ENCODE data around the gene G6PC2.
A peak's percentile ranks its signal among the peaks of the same experiment; 100 is the strongest.
"Not testable (repeated sequence)": the region's sequence is repeated elsewhere in the genome, so short reads cannot be mapped to it uniquely, and the experiment has no call there.

G6PC2 gene

DNA sequence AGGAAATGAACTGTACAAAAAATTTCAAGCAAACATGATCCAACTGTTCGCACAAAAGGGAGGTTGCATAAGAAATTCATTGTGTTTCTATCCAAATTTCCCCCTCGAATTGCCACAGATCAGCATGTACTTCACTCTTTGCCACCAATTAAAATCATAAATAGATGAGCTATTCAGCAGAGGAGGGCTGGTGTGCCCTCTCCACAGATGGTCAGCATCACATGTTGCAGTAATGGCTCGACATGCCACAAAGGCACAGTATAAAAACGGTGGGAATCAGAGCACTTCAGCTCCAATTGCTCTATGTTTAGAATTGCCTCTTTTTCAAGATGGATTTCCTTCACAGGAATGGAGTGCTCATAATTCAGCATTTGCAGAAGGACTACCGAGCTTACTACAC, at the start of gene G6PC2:
G6PC2 (plus strand) TSS at position 289 of the 400 bp plus-strand sequence; CDS start at position 330, 41 bp downstream.
- DNase-seq, result no peak

GRCh38 chr2:168851674-168852320, 49.3 kb upstream of the G6PC2 start:
- no peak for DNase-seq

DNA sequence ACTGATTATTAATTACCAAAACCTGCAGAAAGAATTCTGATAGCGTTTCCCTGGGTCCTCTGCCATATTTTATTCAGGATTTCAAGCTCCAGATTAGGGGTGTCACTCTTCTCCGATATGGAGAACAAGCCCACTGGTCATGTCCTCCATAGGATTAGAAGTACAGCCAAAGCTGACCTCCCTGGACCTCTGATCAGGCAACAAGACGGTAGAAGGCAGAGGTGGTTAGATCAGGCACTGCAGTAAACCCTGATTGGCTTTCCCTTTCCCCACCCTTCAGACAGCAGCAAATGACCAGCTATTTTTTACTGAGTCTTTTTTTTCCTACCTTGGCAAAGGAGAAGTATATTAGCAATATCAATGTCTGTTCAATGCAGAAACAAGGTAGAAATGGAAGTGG, 48.6 kb upstream of the G6PC2 start:
- no peak for DNase-seq

DNA sequence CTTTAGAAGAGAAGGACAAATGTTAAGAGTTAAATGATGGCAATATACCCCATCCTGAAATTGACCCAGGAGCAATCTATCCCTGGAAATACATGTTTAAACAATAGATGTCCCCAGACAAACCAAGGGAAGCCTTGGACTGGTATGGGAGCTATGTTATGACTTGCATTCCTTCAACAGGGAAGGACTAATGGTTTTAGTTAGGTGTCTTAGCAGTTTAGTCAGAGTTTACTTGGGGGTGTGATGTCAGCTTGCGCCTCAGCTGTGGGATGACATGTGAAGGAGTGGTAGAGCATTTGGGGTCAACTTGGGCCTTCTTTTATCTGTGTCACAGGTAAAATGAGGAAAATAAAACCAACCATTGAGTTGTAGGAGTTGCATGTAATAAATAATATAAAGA, 47.6 kb upstream of the G6PC2 start:
- no peak for DNase-seq

DNA sequence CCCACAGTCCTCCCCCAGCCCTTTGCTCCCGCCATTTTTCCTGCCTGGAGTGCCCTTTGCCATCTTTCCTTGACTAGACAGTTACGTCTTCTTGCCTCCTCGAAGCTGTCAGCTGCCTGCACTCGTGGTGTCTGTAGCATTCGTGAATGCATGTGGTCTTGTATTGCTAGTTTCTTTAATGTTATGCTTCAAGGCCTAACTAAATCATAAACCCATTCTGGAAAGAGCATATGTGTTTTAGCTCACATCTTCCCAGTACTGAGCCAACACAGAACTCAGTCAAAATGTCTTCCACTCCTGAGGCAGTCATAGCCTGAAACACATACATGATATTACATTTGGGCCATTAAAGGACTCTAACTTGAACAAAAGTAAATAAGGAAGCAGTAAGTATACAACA, 46.4 kb upstream of the G6PC2 start:
- DNase-seq, result no peak

DNA sequence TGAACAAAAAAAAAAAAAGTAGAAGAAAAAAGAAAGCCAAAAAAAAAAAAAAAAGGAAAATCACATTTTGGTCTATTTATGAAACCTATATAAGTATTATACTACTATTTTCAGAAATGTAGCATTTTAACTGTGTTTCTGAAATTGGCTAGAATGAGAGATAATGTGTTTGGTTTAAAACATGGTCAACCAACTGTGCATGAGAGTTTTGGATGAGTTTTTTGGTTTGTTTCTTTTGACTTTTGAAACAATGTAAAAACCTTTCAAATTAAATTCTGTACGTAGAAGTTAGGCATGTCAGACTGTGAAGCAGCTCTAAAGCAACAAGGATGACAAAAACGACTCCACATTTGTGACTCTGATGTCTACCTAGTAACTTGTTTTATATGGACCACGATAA, 45.5 kb upstream of the G6PC2 start:
- no peak for DNase-seq

DNA sequence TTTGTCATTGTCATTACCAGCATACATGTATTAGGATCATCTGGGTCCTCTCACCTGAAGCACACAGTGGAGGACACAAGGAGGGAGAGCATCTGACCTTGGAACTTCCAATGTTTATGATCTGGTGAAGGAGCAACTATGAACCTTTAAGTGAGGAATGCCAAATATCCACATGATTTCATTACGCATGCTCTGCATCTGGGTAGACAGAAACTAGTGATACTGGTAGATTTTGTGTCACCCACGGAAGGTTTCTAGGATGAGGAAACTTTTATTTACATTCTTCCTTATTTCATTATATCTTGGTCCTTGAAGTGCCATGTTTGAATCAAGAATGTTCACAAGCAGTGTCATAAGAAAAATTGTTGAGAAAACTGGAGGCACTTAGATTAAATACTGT, 42.9 kb upstream of the G6PC2 start:
- DNase-seq, result no peak

DNA sequence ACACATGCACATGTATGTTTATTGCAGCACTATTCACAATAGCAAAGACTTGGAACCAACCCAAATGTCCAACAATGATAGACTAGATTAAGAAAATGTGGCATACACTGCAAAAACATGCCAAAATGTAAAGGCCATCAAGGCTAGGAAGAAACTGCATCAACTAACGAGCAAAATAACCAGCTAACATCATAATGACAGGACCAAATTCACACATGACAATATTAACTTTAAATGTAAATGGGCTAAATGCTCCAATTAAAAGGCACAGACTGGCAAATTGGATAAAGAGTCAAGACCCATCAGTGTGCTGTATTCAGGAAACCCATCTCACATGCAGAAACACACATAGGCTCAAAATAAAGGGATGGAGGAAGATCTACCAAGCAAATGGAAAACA, 33.9 kb upstream of the G6PC2 start:
- DNase-seq, result not testable (repeated sequence)

DNA sequence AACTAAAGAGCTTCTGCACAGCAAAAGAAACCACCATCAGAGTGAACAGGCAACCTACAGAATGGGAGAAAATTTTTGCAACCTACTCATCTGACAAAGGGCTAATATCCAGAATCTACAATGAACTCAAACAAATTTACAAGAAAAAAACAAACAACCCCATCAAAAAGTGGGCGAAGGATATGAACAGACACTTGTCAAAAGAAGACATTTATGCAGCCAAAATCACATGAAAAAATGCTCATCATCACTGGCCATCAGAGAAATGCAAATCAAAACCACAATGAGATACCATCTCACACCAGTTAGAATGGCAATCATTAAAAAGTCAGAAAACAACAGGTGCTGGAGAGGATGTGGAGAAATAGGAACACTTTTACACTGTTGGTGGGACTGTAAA, 30.7 kb upstream of the G6PC2 start:
- not testable (repeated sequence) for DNase-seq

DNA sequence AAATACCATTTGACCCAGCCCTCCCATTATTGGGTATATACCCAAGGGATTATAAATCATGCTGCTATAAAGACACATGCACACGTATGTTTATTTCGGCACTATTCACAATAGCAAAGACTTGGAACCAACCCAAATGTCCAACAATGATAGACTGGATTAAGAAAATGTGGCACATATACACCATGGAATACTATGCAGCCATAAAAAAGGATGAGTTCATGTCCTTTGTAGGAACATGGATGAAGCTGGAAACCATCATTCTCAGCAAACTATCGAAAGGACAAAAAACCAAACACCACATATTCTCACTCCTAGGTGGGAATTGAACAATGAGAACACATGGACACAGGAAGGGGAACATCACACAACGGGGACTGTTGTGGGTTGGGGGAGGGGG, 30.3 kb upstream of the G6PC2 start:
- DNase-seq, result not testable (repeated sequence)

GRCh38 chr2:168874368-168875054, 26.6 kb upstream of the G6PC2 start:
- no peak for DNase-seq

DNA sequence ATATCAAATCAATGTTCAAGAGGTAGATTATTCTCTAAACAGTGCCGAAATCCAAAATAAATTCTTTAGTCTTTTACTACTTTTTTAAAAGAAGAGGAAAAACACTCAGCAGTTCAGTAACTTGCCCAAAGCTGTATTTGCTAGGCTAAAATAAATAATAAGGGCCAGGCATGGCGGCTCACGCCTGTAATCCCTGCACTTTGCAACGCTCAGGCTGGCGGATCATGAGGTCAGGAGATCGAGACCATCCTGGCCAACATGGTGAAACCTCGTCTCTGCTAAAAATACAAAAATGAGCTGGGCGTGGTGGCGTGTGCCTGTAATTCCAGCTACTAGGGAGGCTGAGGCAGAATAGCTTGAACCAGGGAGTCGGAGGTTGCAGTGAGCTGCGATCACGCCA, 18.9 kb upstream of the G6PC2 start:
- not testable (repeated sequence) for DNase-seq

DNA sequence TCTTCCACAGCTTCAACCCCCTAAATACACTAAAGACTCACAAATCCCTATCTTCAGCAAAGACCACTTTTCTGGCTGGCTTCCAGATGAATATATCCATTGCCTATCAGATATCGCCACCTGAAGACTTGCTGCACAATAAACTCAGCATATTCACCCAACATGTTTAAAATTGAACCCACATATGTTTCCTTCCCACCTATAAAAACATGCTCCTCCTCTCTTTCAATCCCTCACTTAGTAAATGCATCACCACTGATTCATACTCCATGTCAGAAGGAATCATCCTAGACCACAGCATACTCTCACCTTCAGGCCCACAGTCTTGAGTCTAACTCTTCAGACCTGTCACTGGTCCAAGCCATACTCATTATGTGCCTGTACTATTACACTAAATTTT, 16.1 kb upstream of the G6PC2 start:
- DNase-seq, result no peak

- DNase-seq, result no peak
Observed at GRCh38 chr2:168889635-168890005, 11.5 kb upstream of the G6PC2 start.

- DNase-seq, result peak; percentile 89
Observed at GRCh38 chr2:168890006-168890782, 10.9 kb upstream of the G6PC2 start, which contains the start of gene SPC25. SPC25 (minus strand) TSS chr2:168890430; CDS start chr2:168889519, 911 bp downstream.

- DNase-seq, result no peak
Observed at GRCh38 chr2:168892327-168892726, 8.8 kb upstream of the G6PC2 start.

DNA sequence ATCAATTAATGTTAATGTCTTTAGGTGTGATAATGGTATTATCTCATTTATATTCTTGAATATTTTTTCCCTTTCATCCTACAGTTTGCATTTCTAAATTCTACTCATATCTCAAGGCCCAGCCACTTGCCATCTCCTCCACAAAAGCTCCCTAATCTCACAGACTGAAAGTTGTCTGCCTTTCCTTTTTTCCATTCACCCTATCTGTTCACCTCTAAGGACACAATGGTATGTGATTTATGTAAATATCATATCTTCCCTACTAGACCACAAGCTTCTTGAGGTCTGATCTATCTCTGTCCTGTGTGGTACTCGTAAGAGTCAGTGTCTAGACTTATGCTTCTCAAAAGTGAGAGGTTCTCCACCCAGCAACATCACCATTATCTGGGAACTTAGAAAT, 7.0 kb upstream of the G6PC2 start:
- DNase-seq, result no peak

DNA sequence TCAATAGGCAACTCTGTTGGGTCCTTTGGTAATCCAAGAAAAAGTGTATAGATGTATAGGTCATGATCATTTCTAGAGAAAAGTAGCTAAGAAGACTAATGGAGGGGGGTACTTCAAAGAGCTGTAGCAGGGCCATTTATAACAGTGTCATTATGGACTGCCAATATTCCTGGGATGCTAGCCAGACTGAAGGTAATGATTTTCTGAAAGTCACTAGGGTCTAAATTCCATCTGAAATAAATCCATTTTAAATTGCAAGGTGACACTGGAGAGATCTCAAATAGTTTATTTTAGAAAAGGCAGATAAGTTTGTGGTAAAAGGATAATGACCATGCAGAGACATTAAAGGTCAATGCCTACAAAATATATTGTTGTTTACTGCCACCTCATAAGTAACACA, 6.4 kb upstream of the G6PC2 start:
- no peak for DNase-seq

GRCh38 chr2:168895771-168896170, 5.3 kb upstream of the G6PC2 start:
- DNase-seq, result no peak

DNA sequence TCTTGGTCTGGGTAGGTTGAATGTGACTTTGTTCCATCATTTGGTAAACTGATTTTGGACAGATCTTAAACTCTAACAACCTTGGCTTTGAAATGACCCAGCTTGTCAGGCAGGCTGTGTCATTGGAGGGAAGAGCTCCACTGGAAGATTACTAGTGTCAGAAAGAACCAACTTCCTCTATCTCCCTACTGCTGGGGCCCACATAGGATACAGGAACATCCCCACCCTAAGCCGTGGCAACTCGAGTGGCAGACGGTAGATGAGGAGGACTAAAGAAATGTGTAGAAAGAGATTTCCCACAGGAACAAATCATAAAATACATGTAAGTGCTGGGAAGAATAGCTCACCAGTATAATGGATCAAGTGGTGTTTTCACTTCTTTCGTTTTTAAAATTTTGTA, 4.3 kb upstream of the G6PC2 start:
- DNase-seq, result no peak

GRCh38 chr2:168897449-168897848, 3.6 kb upstream of the G6PC2 start:
- DNase-seq, result no peak

DNA sequence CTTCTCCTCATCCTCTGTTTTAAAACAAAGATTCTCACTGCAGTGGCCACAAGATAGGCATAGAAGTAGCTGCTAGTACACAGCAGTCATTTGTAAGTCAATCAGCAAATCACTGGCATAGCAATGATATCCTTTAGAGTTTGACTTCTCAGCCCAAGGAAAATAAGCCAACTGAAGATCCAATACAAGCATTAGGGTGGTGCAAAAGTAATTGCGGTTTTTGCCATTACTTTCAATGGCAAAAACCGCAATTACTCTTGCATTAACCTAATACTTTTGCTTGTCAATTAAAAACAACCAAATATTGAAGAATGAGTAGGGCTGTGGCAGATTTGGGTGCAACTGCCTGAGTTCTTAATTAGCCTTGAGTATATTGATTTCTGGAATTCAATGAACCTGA, 2.8 kb downstream of the G6PC2 start:
- DNase-seq, result no peak

DNA sequence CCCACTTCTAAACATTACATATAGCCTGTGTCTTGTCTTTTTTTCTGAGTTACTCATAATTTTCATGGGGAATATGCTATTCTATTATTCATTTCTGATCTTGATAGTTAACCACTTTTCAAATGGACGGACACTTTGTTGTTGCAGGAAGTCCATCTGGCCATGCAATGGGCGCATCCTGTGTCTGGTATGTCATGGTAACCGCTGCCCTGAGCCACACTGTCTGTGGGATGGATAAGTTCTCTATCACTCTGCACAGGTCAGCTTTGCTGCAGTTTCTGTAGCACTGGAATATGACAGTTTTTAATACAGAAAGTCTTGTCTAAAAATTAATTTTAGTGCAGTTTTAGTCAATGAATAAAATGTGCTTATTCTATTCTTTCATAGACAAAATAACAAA, 3.3 kb downstream of the G6PC2 start:
- DNase-seq, result no peak

All from activated CD8-positive, alpha-beta memory T cell treated with anti-CD3 and anti-CD28 coated beads, Interleukin-2, amount 50 U/mL, for 48 hours (primary cell).